Upper lobe of left lung (tissue), 4 donors: ENCODE data around the gene CACNG1.

ENCODE experiments used
- POLR2A ChIP-seq, 4 donors: fragments of 450-650 bp; IDR thresholded peaks; one replicate each; pipeline ENCODE4 v1.5.1; 2016 to 2017; ENCODE audit warnings: antibody characterized with exemption in 4 of 4, mild to moderate bottlenecking in 2 of 4
- POLR2AphosphoS5 ChIP-seq, 2 donors: sonication (generic); formaldehyde crosslinking; IDR thresholded peaks; one replicate each; pipeline ENCODE4 v1.5.1; 2017; ENCODE audit warnings: antibody characterized with exemption in 2 of 2
- TF ChIP-seq, protein P1 (sequence below), 6 experiments: fragments of 450-650 bp in 4 of 6; fragments of 200-600 bp in 2 of 6; sonication (generic) in 2 of 6; IDR thresholded peaks; one replicate each; pipeline ENCODE4 v1.5.1; 2016 to 2019; ENCODE audit warnings: antibody characterized with exemption in 6 of 6

DNA sequence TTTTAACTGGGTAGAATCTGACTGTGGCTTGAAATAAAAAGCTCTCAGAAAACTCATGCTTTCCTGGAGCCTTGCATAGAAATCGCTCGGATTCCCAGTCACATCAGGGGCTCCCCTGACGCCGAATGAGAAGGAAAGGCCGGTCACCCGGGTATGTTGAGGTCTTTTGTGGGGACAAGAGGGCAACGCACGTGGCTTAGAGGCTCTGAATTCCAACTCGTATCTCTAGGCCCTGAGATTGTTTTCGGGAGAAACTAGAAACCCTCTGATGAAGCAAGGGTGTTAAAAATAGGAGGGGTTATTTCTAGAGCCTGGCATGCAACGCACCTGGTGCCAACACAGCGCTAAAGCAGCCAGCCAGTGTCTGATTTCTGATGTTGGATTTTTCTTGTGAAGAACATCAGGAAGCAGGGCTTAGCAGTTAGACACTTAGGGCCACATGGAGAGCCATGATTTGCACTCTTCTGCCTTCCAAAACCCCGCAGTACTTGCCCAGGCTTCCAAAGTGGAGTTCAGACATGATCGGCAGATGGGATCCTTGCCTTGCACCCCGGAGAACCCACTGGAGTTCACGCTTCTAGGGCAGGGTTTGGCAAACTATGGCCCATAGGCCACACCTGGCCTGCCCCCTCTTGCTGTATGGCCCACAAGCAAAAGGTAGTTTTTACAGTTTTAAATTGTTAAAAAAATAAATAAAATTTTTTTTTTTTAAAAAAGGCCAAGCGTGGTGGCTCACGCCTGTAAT is 12.6 kb downstream of the CACNG1 start:
- TF ChIP-seq, protein P1, sequence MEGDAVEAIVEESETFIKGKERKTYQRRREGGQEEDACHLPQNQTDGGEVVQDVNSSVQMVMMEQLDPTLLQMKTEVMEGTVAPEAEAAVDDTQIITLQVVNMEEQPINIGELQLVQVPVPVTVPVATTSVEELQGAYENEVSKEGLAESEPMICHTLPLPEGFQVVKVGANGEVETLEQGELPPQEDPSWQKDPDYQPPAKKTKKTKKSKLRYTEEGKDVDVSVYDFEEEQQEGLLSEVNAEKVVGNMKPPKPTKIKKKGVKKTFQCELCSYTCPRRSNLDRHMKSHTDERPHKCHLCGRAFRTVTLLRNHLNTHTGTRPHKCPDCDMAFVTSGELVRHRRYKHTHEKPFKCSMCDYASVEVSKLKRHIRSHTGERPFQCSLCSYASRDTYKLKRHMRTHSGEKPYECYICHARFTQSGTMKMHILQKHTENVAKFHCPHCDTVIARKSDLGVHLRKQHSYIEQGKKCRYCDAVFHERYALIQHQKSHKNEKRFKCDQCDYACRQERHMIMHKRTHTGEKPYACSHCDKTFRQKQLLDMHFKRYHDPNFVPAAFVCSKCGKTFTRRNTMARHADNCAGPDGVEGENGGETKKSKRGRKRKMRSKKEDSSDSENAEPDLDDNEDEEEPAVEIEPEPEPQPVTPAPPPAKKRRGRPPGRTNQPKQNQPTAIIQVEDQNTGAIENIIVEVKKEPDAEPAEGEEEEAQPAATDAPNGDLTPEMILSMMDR (IDR thresholded peaks at IDR 0.05): no peak
- TF ChIP-seq POLR2AphosphoS5 (IDR thresholded peaks at IDR 0.05) (no peak), POLR2A (IDR thresholded peaks at IDR 0.05) (no peak)
